ENCODE results near the gene AFP.
"Not testable (repeated sequence)": the region's sequence is repeated elsewhere in the genome, so short reads cannot be mapped to it uniquely, and the experiment has no call there.

The AFP gene

DNA sequence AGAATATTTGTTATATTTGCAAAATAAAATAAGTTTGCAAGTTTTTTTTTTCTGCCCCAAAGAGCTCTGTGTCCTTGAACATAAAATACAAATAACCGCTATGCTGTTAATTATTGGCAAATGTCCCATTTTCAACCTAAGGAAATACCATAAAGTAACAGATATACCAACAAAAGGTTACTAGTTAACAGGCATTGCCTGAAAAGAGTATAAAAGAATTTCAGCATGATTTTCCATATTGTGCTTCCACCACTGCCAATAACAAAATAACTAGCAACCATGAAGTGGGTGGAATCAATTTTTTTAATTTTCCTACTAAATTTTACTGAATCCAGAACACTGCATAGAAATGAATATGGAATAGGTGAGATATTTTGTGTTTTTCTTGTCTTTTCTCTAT lies at the start of gene AFP:
Gene AFP (plus strand): TSS at position 238 of the 400 bp plus-strand sequence. CDS start 42 bp downstream, at position 280.
- no peak for DNase-seq

DNA sequence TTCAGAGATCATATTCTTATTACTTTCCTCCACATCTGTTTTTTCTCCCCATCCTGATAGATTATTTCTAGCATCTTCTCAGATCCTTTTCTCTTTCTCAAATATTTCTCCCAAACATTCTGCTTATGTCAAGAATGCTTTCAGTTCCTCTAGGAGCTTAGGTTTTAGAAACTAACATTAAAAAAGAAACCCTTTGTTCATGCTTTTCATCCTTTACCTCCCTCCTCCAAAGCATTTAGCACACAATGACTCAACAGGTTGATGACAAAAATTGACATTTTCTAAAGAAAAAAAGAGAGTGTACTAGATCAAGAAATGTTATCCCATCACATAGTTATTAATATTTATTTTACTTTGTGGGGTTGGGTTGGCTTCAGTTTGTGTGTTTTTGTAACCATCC lies 48.5 kb upstream of the AFP start:
- no peak for DNase-seq

DNA sequence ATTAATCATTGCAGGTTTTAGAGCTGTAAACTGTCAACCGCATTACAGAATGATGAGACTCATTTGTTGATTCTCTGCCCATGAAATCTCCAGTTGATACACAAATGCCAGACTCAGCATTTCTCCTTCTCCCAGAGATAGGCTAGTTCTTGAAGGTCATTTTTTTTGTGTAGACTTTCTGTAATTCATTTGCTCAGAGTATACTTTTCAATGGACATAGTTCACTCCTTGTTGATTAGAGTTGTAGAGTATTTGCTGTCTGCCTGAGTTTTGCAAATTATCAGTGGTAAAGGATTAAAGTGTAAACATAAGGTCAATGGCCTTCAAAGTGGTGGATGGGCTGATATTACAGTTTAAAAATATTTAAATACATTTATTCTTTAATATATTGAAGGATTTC lies 47.1 kb upstream of the AFP start:
- no peak for DNase-seq

DNA sequence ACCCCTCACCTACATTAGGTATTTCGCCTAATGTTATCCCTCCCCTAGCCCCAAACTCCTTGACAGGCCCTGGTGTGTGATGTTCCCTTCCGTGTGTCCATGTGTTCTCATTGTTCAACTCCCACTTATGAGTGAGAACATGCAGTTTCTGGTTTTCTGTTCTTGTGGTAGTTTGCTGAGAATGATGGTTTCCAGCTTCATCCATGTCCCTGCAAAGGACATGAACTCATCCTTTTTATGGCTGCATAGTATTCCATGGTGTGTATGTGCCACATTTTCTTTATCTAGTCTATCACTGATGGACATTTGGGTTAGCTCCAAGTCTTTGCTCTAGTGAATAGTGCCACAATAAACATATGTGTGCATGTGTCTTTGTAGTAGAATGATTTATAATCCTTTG lies 46.4 kb upstream of the AFP start:
- DNase-seq = not testable (repeated sequence)

DNA sequence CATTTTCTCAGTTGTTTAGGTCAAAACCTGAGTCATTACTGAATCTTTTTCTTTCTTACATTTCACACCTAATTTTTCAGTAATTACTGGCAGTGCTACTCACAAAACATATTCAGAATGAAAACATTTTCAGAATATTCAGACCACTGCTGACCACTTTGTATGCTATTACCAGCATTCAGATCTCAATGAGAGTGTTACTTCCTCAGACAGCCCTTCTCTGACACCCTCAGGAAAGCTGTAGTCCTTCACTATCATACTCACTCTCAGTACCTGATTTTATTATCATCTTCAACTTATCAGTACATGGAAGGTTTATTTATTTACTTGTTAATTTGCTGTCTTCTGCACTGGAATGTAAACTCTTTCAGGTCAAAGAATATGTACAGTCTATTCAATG lies 44.2 kb upstream of the AFP start:
- DNase-seq = no peak

DNA sequence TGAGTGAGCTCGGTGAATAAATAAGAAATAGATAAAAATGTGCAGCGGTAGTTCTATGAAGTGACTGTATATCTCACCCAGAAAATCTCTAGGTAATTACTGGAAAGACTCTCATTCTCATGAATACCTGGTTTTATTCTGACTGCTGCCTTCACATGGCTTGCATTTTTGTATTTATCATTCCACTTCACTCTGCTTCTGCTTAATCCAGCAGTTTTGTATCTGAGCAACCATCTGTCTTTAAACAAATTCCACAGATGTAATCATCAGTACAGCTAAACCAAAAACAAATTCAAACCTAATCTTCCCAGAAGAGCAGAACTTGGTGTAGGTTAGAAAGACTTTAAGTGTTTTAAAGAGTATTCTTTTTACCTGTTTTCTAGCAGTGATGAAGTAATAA lies 43.1 kb upstream of the AFP start:
- no peak for DNase-seq

DNA sequence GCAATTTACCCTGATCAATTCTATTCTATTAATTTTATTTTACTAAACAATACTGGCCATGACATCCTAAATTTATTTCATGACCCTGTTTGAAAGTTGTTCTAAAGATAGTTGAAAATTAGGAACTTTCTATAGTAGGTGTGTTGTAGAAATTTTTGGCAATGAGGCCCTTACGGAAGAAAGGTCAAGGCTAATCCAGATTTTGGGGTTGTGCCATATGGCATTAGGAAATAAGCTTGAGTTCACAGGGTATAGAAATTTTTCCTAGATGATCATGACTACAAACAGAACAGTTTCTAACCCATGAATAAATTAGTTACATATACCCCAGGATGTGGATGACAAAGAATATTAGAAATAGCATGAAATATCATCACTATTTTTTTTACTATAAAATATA lies 39.7 kb upstream of the AFP start:
- no peak for DNase-seq

DNA sequence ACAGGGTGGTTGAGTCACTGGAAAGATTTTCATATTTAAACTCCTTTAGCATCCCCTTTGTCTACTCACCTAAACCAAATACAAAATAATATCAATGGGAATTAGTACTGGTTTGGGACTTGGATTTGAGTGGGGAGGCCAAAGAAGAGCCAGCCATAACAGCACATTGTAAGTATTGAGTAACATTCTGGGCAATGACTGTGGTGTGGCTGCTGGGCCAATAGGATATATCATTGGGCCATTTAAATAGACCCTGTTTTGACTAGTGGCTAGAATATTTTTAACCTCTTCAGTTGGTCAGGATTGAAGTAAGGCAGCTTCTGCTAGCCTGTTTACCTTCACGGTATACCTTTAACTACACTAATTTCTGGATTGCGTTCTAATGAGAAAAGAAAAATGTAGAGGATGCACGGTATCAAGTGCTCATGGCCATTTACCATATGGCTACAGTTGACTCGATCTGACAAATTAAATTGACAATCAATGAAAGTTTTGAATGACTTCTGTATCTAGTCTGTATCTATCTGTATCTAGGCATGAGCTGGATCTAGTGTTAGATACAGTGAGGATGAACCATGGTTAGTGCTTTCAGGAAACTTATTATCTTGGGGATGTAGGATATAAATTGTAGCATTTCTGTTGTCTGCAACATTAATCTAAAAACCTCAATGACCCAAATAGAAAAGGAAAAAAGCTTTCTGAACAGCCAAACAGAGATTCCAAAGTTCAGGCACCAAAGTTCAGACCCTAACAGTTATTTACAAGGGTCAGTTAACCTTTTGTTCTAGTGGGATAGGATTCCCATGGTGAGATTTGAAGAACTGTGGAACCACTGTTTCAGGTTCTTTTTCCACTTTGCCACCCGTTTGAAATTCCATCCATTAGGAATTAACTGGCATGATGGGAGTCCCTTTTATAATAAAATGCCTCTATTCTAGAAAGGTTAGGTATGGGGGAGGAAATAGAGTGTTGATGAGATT lies 38.7 kb upstream of the AFP start:
- no peak for DNase-seq

DNA sequence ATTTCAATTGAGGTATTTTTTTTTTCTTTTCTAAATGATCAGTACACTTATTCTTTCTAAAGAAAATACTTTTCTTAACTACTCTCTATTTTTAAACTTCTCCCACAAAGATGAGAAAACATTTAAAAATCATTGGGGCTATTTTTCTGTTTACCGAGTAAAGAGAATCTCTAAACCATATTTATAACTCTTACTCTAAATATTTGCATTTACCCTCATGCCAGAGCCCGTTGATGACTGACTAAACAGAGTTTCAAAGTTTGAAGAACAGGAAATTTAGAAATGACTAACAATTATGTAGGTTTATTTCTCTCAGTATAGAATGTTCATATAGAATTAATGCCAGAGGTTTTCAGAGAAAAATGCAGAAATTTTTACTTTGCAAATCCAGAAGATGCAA lies 34.6 kb upstream of the AFP start:
- DNase-seq = no peak

DNA sequence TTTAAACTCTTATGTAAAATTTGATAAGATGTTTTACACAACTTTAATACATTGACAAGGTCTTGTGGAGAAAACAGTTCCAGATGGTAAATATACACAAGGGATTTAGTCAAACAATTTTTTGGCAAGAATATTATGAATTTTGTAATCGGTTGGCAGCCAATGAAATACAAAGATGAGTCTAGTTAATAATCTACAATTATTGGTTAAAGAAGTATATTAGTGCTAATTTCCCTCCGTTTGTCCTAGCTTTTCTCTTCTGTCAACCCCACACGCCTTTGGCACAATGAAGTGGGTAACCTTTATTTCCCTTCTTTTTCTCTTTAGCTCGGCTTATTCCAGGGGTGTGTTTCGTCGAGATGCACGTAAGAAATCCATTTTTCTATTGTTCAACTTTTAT lies 32.0 kb upstream of the AFP start, which contains the start of gene ALB:
Gene ALB (plus strand): TSS at position 246 of the 400 bp plus-strand sequence. CDS start 41 bp downstream, at position 287.
- DNase-seq = no peak

DNA sequence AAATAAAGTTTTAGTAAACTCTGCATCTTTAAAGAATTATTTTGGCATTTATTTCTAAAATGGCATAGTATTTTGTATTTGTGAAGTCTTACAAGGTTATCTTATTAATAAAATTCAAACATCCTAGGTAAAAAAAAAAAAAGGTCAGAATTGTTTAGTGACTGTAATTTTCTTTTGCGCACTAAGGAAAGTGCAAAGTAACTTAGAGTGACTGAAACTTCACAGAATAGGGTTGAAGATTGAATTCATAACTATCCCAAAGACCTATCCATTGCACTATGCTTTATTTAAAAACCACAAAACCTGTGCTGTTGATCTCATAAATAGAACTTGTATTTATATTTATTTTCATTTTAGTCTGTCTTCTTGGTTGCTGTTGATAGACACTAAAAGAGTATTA lies 31.6 kb upstream of the AFP start:
- no peak for DNase-seq

DNA sequence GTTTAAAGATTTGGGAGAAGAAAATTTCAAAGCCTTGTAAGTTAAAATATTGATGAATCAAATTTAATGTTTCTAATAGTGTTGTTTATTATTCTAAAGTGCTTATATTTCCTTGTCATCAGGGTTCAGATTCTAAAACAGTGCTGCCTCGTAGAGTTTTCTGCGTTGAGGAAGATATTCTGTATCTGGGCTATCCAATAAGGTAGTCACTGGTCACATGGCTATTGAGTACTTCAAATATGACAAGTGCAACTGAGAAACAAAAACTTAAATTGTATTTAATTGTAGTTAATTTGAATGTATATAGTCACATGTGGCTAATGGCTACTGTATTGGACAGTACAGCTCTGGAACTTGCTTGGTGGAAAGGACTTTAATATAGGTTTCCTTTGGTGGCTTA lies 30.9 kb upstream of the AFP start:
- DNase-seq = no peak

DNA sequence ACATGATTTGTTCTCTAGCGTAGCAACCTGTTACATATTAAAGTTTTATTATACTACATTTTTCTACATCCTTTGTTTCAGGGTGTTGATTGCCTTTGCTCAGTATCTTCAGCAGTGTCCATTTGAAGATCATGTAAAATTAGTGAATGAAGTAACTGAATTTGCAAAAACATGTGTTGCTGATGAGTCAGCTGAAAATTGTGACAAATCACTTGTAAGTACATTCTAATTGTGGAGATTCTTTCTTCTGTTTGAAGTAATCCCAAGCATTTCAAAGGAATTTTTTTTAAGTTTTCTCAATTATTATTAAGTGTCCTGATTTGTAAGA lies 29.5 kb upstream of the AFP start:
- no peak for DNase-seq

DNA sequence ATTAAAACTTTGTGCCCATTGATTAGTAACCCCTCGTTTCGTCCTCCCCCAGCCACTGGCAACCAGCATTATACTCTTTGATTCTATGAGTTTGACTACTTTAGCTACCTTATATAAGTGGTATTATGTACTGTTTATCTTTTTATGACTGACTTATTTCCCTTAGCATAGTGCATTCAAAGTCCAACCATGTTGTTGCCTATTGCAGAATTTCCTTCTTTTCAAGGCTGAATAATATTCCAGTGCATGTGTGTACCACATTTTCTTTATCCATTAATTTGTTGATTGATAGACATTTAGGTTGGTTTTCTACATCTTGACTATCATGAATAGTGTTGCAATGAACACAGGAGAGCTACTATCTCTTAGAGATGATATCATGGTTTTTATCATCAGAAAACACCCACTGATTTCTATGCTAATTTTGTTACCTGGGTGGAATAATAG lies 28.8 kb upstream of the AFP start:
- no peak for DNase-seq

DNA sequence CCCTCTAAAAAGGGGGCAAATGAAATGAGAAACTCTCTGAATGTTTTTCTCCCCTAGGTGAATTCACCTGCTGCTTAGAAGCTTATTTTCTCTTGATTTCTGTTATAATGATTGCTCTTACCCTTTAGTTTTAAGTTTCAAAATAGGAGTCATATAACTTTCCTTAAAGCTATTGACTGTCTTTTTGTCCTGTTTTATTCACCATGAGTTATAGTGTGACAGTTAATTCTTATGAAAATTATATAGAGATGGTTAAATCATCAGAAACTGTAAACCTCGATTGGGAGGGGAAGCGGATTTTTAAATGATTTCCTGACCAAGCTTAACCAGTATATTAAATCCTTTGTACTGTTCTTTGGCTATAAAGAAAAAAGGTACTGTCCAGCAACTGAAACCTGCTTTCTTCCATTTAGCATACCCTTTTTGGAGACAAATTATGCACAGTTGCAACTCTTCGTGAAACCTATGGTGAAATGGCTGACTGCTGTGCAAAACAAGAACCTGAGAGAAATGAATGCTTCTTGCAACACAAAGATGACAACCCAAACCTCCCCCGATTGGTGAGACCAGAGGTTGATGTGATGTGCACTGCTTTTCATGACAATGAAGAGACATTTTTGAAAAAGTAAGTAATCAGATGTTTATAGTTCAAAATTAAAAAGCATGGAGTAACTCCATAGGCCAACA lies 27.7 kb upstream of the AFP start:
- no peak for DNase-seq

DNA sequence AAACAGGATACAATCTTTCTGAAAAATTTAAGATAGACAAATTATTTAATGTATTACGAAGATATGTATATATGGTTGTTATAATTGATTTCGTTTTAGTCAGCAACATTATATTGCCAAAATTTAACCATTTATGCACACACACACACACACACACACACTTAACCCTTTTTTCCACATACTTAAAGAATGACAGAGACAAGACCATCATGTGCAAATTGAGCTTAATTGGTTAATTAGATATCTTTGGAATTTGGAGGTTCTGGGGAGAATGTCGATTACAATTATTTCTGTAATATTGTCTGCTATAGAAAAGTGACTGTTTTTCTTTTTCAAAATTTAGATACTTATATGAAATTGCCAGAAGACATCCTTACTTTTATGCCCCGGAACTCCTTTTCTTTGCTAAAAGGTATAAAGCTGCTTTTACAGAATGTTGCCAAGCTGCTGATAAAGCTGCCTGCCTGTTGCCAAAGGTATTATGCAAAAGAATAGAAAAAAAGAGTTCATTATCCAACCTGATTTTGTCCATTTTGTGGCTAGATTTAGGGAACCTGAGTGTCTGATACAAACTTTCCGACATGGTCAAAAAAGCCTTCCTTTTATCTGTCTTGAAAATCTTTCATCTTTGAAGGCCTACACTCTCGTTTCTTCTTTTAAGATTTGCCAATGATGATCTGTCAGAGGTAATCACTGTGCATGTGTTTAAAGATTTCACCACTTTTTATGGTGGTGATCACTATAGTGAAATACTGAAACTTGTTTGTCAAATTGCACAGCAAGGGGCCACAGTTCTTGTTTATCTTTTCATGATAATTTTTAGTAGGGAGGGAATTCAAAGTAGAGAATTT lies 26.8 kb upstream of the AFP start:
- DNase-seq = no peak

DNA sequence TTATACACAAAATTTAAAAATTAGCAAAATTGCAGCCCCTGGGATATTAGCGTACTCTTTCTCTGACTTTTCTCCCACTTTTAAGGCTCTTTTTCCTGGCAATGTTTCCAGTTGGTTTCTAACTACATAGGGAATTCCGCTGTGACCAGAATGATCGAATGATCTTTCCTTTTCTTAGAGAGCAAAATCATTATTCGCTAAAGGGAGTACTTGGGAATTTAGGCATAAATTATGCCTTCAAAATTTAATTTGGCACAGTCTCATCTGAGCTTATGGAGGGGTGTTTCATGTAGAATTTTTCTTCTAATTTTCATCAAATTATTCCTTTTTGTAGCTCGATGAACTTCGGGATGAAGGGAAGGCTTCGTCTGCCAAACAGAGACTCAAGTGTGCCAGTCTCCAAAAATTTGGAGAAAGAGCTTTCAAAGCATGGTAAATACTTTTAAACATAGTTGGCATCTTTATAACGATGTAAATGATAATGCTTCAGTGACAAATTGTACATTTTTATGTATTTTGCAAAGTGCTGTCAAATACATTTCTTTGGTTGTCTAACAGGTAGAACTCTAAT lies 26.0 kb upstream of the AFP start:
- DNase-seq = no peak

DNA sequence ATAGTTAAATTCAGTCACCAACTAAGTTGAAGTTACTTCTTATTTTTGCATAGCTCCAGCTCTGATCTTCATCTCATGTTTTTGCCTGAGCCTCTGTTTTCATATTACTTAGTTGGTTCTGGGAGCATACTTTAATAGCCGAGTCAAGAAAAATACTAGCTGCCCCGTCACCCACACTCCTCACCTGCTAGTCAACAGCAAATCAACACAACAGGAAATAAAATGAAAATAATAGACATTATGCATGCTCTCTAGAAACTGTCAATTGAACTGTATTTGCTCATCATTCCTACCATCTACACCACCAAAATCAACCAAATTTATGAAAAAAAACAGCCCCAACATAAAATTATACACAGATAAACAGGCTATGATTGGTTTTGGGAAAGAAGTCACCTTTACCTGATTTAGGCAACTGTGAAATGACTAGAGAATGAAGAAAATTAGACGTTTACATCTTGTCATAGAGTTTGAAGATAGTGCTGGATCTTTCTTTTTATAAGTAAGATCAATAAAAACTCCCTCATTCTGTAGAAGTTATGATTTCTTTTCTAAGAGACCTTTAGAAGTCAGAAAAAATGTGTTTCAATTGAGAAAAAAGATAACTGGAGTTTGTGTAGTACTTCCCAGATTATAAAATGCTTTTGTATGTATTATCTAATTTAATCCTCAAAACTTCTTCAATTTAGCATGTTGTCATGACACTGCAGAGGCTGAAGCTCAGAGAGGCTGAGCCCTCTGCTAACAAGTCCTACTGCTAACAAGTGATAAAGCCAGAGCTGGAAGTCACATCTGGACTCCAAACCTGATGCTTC lies 24.9 kb upstream of the AFP start:
- no peak for DNase-seq

DNA sequence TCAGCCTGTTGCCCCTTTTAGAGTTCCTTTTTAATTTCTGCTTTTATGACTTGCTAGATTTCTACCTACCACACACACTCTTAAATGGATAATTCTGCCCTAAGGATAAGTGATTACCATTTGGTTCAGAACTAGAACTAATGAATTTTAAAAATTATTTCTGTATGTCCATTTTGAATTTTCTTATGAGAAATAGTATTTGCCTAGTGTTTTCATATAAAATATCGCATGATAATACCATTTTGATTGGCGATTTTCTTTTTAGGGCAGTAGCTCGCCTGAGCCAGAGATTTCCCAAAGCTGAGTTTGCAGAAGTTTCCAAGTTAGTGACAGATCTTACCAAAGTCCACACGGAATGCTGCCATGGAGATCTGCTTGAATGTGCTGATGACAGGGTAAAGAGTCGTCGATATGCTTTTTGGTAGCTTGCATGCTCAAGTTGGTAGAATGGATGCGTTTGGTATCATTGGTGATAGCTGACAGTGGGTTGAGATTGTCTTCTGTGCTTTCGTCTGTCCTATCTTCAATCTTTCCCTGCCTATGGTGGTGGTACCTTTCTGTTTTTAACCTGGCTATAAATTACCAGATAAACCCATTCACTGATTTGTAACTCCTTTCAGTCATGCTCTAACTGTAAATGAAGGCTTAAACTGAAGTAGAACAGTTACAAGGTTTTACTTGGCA lies 24.1 kb upstream of the AFP start:
- no peak for DNase-seq

DNA sequence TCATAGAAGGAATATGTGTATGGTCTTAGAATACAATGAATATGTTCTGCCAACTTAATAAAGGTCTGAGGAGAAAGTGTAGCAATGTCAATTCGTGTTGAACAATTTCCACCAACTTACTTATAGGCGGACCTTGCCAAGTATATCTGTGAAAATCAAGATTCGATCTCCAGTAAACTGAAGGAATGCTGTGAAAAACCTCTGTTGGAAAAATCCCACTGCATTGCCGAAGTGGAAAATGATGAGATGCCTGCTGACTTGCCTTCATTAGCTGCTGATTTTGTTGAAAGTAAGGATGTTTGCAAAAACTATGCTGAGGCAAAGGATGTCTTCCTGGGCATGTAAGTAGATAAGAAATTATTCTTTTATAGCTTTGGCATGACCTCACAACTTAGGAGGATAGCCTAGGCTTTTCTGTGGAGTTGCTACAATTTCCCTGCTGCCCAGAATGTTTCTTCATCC lies 22.7 kb upstream of the AFP start:
- no peak for DNase-seq

DNA sequence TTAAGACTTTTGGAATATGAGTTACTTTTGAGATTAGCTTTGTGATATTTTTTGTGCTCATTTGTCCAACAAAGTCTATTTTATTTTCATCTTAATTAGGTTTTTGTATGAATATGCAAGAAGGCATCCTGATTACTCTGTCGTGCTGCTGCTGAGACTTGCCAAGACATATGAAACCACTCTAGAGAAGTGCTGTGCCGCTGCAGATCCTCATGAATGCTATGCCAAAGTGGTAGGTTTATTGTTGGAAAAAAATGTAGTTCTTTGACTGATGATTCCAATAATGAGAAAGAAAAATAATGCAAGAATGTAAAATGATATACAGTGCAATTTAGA lies 21.1 kb upstream of the AFP start:
- DNase-seq = no peak
